Fibroblast of the aortic adventitia (primary cell): Measurements from ENCODE around the gene ALK. TPM values are rescaled to one million over a fixed set of nuclear protein-coding genes. Genes with fewer than 3 reads are reported as not detected.

Source experiments
- DNase-seq: peaks from one replicate; pipeline ENCODE4 v3.0.0-alpha.2; 2010; ENCODE audit warnings: low read depth
- H3K4me3 ChIP-seq: 2 replicates; pipeline ENCODE4 v1.5.1; 2011; ENCODE audit warnings: low read depth, mild to moderate bottlenecking, control low read depth, low read length, moderate library complexity
- total RNA-seq: library from RNA; depleted of rRNA; stranded (reverse); fragments of >200 nt; gene quantifications from 2 replicates; pipeline ENCODE4 v1.2.3, GENCODE V29; 2012; ENCODE audit warnings: low replicate concordance
- TF ChIP-seq, protein P1 (sequence below): IDR thresholded peaks from 2 replicates; pipeline ENCODE4 v1.5.1; 2011; ENCODE audit warnings: mild to moderate bottlenecking, low read length, control low read depth, inconsistent platforms; ENCODE audit not compliant: insufficient read depth

The ALK gene
- total RNA-seq, 1 donor: 0.27 TPM

DNA sequence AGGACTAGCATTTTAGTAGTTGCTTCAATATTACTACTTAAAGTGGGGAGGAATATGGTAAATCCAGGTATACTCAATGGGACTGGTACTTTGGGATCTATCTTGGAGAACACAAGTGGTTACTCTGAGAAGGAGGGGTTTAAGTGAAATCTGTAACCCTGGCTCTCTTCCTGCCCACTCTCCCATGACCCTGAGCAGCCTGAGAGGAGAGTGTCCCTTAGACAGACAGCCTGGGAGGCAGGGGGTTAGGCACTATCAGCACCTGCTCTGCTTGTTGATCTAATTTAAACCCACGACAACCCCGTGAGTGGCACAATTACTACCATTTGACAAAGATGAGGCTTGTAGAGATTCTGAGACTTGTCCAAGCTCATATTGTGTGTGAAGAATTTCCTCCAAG lies 395.5 kb downstream of the ALK start:
- TF ChIP-seq, protein P1, sequence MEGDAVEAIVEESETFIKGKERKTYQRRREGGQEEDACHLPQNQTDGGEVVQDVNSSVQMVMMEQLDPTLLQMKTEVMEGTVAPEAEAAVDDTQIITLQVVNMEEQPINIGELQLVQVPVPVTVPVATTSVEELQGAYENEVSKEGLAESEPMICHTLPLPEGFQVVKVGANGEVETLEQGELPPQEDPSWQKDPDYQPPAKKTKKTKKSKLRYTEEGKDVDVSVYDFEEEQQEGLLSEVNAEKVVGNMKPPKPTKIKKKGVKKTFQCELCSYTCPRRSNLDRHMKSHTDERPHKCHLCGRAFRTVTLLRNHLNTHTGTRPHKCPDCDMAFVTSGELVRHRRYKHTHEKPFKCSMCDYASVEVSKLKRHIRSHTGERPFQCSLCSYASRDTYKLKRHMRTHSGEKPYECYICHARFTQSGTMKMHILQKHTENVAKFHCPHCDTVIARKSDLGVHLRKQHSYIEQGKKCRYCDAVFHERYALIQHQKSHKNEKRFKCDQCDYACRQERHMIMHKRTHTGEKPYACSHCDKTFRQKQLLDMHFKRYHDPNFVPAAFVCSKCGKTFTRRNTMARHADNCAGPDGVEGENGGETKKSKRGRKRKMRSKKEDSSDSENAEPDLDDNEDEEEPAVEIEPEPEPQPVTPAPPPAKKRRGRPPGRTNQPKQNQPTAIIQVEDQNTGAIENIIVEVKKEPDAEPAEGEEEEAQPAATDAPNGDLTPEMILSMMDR: no peak
- no peak overlapping the region for H3K4me3 ChIP-seq
- no peak for DNase-seq

DNA sequence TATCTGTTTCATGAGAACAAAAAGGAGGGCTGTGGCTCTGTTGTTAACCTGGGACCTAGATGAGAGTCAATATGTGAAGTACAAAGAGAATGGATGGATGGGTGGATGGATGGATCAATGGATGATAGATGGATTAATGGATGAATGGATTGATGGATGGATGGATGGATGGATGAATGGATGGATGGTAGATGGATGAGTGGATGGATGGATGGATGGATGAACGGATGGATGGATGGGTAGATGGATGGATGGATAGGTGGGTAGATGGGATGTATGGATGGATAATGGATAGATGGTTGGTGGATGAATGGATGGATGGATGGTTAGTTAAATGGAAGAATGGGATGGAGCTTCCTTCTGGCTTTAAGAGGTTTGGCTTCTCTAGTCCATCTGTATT lies 396.7 kb downstream of the ALK start:
- TF ChIP-seq, protein P1: no peak
- no peak for DNase-seq
- H3K4me3 ChIP-seq: no peak overlapping the region

DNA sequence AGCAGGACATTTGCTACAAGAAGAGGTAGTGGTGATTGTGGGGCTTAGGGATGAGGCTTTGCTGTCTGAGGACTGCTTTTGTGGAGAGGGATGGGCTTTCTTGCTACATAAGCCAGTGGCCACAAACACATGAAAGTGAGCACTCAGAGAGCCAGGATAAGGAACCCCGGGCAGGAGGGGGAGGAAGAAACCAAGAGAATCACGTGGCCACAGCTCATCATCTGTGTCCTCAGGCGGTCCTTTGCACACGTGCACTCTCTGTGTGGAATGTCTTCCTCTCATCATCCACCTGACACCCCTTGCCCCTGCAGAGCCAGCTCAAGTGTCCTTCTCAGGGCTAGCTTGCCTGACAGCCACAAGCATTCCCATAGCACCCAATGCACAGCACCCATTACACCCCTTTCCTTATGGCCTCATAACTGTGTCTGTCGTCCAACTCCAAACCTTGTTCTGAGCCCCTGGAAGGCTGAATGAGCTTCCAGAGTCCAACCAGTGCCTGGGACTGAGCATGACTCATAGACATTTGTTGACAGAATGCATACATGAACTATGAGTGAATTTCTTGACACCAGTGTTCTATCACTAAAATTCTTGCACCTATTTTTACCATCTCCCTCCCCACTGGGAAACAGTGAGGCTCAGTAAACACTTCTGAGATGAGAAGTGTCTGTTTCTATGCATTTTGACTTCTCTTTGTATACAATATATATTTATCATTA lies 398.3 kb downstream of the ALK start:
- peak; percentile 37 for DNase-seq
- no peak overlapping the region for H3K4me3 ChIP-seq
- TF ChIP-seq, protein P1: no peak

DNA sequence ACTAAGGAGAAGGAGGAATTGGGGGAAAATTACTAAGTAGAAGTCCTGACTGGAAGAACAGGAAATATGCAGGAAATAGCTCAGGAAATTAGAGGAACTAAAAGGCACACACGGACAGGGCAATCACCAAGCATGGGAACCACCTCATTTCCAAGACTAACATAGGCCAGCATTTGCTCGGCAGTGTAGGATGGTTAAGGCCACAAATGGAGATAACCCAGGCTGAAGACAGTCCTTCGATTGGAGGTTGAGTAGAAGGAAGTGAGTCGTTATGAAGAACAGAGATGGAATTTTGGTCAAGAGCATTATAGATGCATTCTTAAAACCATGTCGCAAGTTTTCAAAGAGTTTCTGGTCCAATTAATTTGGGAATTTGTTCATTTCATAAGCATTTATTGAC lies 401.4 kb downstream of the ALK start:
- H3K4me3 ChIP-seq: no peak overlapping the region
- peak; percentile 64 for DNase-seq
- TF ChIP-seq, protein P1: no peak

DNA sequence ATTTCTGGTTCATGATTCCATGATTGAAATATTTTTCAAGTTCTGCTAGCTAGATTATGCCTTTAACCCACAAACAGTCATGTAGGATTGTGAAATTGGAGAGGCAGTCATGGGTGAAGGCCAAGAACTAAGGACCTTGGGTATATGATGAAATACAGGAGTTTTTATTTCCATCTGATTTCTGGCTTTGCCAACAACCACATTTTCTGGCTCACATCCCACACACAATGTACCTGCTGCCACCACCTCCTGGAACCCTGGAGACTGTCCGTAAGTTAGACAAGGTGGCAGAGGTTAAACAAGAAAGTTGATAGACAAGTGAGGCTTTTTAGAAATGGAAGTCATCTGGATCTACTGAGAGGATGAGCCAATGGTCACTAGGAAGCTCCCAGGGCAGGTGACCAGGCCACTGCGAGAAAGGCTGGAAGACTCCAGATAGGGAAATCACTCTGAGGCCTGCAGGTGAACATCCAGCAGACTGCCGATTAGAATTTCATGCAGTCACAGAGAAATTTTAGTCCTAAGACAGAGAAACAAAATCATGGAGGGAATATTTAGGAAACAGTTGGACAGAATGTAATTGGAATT lies 402.0 kb downstream of the ALK start:
- DNase-seq: peak; percentile 89
- TF ChIP-seq, protein P1: no peak
- no peak overlapping the region for H3K4me3 ChIP-seq

DNA sequence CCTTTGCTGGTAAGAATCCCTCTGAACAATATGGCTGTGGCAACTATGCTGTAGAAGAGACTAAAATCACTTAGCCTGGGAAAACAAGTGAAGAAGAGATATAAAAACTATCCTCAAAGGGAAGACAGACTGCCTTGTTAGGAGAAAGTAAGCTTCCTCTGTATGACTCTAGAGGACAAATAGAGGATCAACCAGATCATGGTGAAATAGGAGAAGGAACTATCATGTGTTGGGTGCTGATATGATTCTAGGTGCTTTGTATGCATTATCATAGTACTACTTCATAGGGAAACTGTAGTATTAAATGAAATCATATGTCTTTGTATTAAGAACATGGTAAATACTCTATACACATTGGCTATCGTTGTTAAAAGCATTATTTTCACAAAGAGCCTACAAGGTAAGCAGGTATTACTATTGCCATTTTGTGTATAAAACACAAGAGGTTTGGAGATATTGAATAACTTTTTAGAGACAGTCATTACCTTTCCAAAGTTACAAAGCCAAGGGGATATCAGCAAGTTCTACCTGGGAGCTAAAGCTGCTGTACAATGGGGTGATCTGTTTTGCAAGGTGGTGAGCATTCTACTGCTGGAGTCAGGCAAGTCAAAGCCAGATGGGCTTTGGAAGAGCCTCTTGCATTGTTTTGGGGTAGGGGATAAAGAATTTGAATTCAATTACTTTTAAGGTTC lies 402.6 kb downstream of the ALK start:
- DNase-seq: no peak
- no peak overlapping the region for H3K4me3 ChIP-seq
- TF ChIP-seq, protein P1: no peak
